Parathyroid adenoma (tissue), 2 donors: Measurements from ENCODE around the gene MAP2K1.

Experiments used
- H2AFZ ChIP-seq: fragments of 300-600 bp; sonication (generic); one replicate; pipeline ENCODE4 v1.7.0; 2017; ENCODE audit warnings: antibody characterized with exemption, mild to moderate bottlenecking
- H3K27ac ChIP-seq: fragments of 300-600 bp; sonication (generic); one replicate; pipeline ENCODE4 v1.7.0; 2017
- H3K27me3 ChIP-seq: fragments of 300-600 bp; sonication (generic); one replicate; pipeline ENCODE4 v1.7.0; 2017; ENCODE audit warnings: low read length; ENCODE audit not compliant: control insufficient read depth, insufficient read depth
- H3K36me3 ChIP-seq: fragments of 300-600 bp; sonication (generic); one replicate; pipeline ENCODE4 v1.7.0; 2017; ENCODE audit warnings: low read length; ENCODE audit not compliant: control insufficient read depth, insufficient read depth
- H3K4me1 ChIP-seq: fragments of 300-600 bp; sonication (generic); one replicate; pipeline ENCODE4 v1.7.0; 2017; ENCODE audit warnings: control low read depth
- H3K4me2 ChIP-seq: fragments of 300-600 bp; sonication (generic); one replicate; pipeline ENCODE4 v1.7.0; 2017; ENCODE audit warnings: low read length
- H3K4me3 ChIP-seq: fragments of 300-600 bp; sonication (generic); one replicate; pipeline ENCODE4 v1.7.0; 2017; ENCODE audit warnings: low read depth, low read length
- H3K79me2 ChIP-seq: fragments of 300-600 bp; sonication (generic); one replicate; pipeline ENCODE4 v1.7.0; 2017; ENCODE audit warnings: control low read depth
- H3K9ac ChIP-seq: fragments of 300-600 bp; sonication (generic); one replicate; pipeline ENCODE4 v1.7.0; 2017; ENCODE audit warnings: mild to moderate bottlenecking
- H3K9me3 ChIP-seq: fragments of 300-600 bp; sonication (generic); one replicate; pipeline ENCODE4 v1.7.0; 2017; ENCODE audit warnings: low read length; ENCODE audit not compliant: control insufficient read depth
- CTCF ChIP-seq: fragments of 300-600 bp; sonication (generic); IDR thresholded peaks from one replicate; pipeline ENCODE4 v1.7.0; 2017; ENCODE audit warnings: antibody characterized with exemption, mild to moderate bottlenecking
- donor health status: primary hyperparathyroidism.

Gene MAP2K1

DNA sequence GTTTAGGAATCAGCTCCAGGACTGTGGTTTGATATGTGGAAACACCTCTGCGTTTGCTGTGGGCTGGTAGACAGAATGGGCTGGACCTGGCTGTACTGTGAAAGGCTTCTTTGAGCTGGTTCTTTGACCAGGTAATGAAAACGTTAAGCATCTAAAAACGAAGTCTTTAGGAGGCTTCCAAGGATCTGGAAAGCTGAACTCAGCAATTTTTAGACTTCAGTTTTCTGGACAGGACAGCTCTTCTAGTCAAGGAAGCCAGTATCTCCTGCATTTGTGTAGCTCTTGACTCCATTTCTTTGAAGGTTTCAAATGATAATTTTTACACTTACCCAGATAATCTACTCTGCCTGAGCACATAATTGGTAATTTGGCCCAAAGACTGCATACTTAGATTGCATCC is 25.5 kb downstream of the MAP2K1 start:
- no peaks in the 10 kb centered on the region for H3K27me3 ChIP-seq
- H3K27ac ChIP-seq: no peak overlapping the region
- H3K4me1 ChIP-seq: no peaks in the 10 kb centered on the region
- no peak overlapping the region for H3K4me3 ChIP-seq
- no peak overlapping the region for H3K9ac ChIP-seq
- peaks cover 7% of the 10 kb centered on the region for H3K79me2 ChIP-seq
- no peaks in the 10 kb centered on the region for H3K9me3 ChIP-seq
- TF ChIP-seq CTCF: no peak
- no peak overlapping the region for H2AFZ ChIP-seq
- no peaks in the 10 kb centered on the region for H3K36me3 ChIP-seq
- no peak overlapping the region for H3K4me2 ChIP-seq

GRCh38 chr15:66413579-66413978 is 26.9 kb downstream of the MAP2K1 start:
- Histone ChIP-seq H3K4me3 (no peak overlapping the region), H3K9me3 (no peaks in the 10 kb centered on the region), H3K27me3 (no peaks in the 10 kb centered on the region), H2AFZ (no peak overlapping the region), H3K27ac (no peak overlapping the region), H3K36me3 (no peaks in the 10 kb centered on the region), H3K4me2 (no peak overlapping the region), H3K4me1 (no peaks in the 10 kb centered on the region), H3K9ac (no peak overlapping the region), H3K79me2 (peaks cover 3% of the 10 kb centered on the region)
- TF ChIP-seq CTCF: no peak

DNA sequence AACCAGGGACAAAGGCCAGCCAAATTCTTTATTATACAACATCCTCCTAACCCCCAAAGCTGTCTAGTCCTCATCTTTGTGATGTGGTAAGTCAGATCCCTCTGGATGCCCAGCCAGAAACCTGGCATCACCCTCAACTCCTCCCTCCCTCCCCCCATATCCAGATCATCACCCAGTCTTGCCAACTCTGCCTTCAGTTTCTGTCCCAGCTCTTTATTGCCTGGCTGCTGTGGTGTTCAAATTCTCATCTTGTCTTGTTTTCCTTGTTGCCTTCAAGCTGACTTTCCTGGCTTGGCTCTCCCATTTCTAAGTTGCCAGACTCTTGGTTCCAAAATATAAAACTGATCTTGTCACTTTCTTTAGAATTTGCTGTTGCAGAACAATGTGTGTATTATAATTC is 28.6 kb downstream of the MAP2K1 start:
- TF ChIP-seq CTCF: no peak
- H3K36me3 ChIP-seq: no peaks in the 10 kb centered on the region
- H2AFZ ChIP-seq: no peak overlapping the region
- no peaks in the 10 kb centered on the region for H3K9me3 ChIP-seq
- no peak overlapping the region for H3K4me3 ChIP-seq
- no peaks in the 10 kb centered on the region for H3K4me1 ChIP-seq
- H3K27ac ChIP-seq: no peak overlapping the region
- H3K27me3 ChIP-seq: no peaks in the 10 kb centered on the region
- no peak overlapping the region for H3K9ac ChIP-seq
- no peak overlapping the region for H3K4me2 ChIP-seq
- peaks cover 3% of the 10 kb centered on the region for H3K79me2 ChIP-seq

DNA sequence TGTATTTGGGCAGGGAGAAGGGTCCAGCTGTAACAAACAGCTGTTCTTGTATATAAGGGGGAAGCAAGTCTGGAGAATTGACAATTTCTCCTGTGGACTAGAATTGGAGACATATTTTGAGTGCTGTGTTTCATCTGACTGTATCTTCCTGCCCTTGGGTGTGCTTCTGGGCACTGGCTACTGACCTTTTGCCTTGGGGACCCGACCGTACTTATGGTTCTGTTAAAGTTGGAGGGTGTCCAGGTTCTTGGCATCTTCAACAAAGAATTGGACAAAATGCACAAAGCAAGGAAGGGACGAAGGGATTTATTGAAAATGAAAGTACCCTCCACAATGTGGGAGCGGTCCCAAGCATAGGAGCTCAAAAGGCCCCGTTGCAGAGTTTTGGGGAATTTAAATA is 31.0 kb downstream of the MAP2K1 start:
- no peak for TF ChIP-seq CTCF
- H3K9ac ChIP-seq: no peak overlapping the region
- H3K9me3 ChIP-seq: no peaks in the 10 kb centered on the region
- H3K27ac ChIP-seq: no peak overlapping the region
- no peaks in the 10 kb centered on the region for H3K27me3 ChIP-seq
- no peaks in the 10 kb centered on the region for H3K36me3 ChIP-seq
- H3K79me2 ChIP-seq: peaks cover 3% of the 10 kb centered on the region
- H3K4me3 ChIP-seq: no peak overlapping the region
- no peaks in the 10 kb centered on the region for H3K4me1 ChIP-seq
- H2AFZ ChIP-seq: no peak overlapping the region
- no peak overlapping the region for H3K4me2 ChIP-seq

DNA sequence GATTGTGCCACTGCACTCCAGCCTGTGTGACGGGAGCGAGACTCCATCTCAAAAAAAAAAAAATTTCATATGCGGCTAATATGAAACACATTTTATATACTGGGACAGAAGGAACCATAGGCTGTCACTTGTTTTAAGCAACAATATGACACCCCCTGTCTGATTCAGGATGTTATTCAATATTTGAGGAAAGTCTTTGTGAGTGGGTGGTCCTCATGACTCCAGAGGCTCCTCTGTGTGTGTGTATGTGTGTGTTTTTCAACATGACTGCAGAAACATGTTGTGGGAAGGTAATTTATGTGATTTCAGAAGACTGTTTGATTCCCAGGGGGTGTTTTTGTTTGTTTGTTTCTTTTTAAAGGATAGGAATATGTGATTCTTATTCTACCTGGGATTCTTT is 32.8 kb downstream of the MAP2K1 start:
- Histone ChIP-seq H3K36me3 (no peaks in the 10 kb centered on the region), H3K27ac (no peak overlapping the region), H3K9ac (no peak overlapping the region), H3K9me3 (no peaks in the 10 kb centered on the region), H3K4me2 (no peak overlapping the region), H3K27me3 (no peaks in the 10 kb centered on the region), H3K4me1 (no peaks in the 10 kb centered on the region), H3K4me3 (no peak overlapping the region), H3K79me2 (no peaks in the 10 kb centered on the region), H2AFZ (no peak overlapping the region)
- no peak for TF ChIP-seq CTCF
